Measurements from ENCODE around the gene THAP4. TPM values are rescaled to one million over a fixed set of nuclear protein-coding genes. Genes with fewer than 3 reads are reported as not detected.

Gene THAP4
- total RNA-seq, 1 donor = 43.4 TPM

DNA sequence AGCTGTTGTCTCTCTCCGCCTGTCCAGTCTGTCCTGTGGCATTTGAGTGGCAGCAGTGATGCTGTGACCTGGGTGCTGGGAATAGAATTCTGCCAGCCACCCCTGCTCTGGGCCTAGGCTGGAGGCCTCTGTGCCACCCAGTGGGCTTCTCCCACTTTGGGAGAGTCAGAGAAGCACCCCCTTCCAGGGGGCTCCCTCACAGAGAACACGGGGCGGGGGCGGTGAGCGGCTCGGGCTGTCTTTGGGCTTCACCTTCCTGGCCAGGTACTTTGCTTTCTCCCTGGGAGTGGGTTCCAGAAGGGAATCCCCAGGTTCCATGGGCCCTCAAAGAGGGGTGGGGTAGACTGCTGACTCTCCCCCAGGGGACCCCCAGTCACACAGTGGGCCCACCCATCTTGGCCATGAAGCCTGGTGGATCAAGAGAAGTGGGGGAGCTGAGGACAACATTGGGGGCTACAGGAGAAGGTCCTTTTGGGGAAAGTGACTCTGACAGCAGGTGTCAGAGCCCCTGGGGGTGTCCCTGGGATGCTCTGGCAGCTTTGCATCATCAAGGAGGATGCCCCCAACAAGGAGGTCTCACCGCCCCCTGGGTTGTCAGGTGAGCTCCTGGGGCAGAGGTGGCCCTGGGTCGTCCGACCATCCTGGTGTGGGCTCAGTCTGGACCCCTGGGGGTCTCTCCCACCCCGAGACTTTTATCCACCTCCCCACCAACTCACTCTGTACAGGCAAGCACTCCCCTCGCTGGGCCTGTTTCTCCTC lies 97.2 kb downstream of the THAP4 start:
- no peak overlapping the region for H2AFZ ChIP-seq (ENCODE audit: low read length)
- TF ChIP-seq, protein P1, sequence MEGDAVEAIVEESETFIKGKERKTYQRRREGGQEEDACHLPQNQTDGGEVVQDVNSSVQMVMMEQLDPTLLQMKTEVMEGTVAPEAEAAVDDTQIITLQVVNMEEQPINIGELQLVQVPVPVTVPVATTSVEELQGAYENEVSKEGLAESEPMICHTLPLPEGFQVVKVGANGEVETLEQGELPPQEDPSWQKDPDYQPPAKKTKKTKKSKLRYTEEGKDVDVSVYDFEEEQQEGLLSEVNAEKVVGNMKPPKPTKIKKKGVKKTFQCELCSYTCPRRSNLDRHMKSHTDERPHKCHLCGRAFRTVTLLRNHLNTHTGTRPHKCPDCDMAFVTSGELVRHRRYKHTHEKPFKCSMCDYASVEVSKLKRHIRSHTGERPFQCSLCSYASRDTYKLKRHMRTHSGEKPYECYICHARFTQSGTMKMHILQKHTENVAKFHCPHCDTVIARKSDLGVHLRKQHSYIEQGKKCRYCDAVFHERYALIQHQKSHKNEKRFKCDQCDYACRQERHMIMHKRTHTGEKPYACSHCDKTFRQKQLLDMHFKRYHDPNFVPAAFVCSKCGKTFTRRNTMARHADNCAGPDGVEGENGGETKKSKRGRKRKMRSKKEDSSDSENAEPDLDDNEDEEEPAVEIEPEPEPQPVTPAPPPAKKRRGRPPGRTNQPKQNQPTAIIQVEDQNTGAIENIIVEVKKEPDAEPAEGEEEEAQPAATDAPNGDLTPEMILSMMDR (IDR thresholded peaks at IDR 0.05; ENCODE audit: extremely low read depth, low read depth, low read length) = no peak

DNA sequence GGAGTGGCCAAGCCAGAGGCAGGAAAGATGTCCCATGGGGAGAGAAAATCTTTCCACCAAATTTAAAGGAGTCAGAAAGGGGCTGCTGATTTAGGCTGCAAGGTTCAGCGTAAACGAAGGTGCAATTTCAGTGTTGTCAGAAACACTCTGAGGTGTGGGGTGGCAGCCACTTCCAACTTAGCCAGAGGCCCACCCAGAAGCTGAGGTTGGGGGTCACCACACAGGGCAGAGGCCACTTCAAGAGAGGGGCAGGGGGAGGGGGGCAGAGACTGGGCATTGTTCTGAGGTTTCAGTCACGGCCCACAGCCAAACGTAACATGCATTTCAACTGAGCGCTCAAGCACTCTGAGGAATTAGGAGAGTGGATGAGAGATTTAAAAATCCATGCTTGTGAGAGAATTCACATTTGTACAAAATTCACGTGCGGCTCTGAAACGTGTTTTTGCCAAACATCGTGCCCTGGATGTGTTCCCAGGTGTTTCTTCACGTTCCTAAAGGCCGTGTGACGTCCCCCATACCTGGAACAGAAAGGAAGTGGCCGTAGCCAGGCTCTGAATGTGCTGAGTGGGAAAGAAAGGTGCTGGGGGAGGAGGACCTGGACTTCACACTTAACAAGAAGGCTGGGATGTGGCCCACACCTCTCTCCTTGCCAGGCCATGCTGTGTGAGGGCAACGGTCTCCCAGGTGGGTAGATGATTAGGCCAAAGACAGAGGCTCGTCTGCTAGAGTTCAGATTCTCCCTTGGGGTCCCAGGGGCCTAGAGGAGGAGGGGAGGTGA lies 97.9 kb downstream of the THAP4 start:
- Histone ChIP-seq H3K4me1 (ENCODE audit: insufficient read depth, low read length) (peaks cover 13% of the 10 kb centered on the region), H2AFZ (ENCODE audit: low read length) (no peak overlapping the region), H3K4me2 (ENCODE audit: insufficient read depth, low read length) (no peak overlapping the region), H3K79me2 (ENCODE audit: insufficient read depth, low read length) (no peaks in the 10 kb centered on the region), H3K27me3 (ENCODE audit: insufficient read depth, low read length) (peaks cover 5% of the 10 kb centered on the region), H4K20me1 (ENCODE audit: insufficient read depth, low read length) (no peaks in the 10 kb centered on the region), H3K9me3 (ENCODE audit: low read depth, low read length) (no peaks in the 10 kb centered on the region), H3K27ac (ENCODE audit: low read depth, low read length) (no peak overlapping the region), H3K36me3 (ENCODE audit: insufficient read depth, low read length) (no peaks in the 10 kb centered on the region), H3K4me3 (ENCODE audit: insufficient read depth, low read length) (no peak overlapping the region)
- peak; percentile 86 for DNase-seq (ENCODE audit: insufficient read length, low spot score, missing footprints)
- TF ChIP-seq, protein P1 (IDR thresholded peaks at IDR 0.05; ENCODE audit: extremely low read depth, low read depth, low read length) = no peak

More for the DNA sequence above, 97.2 kb downstream of the THAP4 start:
- peaks cover 5% of the 10 kb centered on the region for H3K27me3 ChIP-seq (ENCODE audit: insufficient read depth, low read length)
- H3K27ac ChIP-seq (ENCODE audit: low read depth, low read length) = no peak overlapping the region
- peaks cover 21% of the 10 kb centered on the region for H3K4me1 ChIP-seq (ENCODE audit: insufficient read depth, low read length)
- H3K4me2 ChIP-seq (ENCODE audit: insufficient read depth, low read length) = no peak overlapping the region
- H4K20me1 ChIP-seq (ENCODE audit: insufficient read depth, low read length) = no peaks in the 10 kb centered on the region
- DNase-seq (ENCODE audit: insufficient read length, low spot score, missing footprints) = peak; percentile 51
- no peaks in the 10 kb centered on the region for H3K9me3 ChIP-seq (ENCODE audit: low read depth, low read length)
- no peaks in the 10 kb centered on the region for H3K36me3 ChIP-seq (ENCODE audit: insufficient read depth, low read length)
- H3K4me3 ChIP-seq (ENCODE audit: insufficient read depth, low read length) = no peak overlapping the region
- H3K79me2 ChIP-seq (ENCODE audit: insufficient read depth, low read length) = no peaks in the 10 kb centered on the region

DNA sequence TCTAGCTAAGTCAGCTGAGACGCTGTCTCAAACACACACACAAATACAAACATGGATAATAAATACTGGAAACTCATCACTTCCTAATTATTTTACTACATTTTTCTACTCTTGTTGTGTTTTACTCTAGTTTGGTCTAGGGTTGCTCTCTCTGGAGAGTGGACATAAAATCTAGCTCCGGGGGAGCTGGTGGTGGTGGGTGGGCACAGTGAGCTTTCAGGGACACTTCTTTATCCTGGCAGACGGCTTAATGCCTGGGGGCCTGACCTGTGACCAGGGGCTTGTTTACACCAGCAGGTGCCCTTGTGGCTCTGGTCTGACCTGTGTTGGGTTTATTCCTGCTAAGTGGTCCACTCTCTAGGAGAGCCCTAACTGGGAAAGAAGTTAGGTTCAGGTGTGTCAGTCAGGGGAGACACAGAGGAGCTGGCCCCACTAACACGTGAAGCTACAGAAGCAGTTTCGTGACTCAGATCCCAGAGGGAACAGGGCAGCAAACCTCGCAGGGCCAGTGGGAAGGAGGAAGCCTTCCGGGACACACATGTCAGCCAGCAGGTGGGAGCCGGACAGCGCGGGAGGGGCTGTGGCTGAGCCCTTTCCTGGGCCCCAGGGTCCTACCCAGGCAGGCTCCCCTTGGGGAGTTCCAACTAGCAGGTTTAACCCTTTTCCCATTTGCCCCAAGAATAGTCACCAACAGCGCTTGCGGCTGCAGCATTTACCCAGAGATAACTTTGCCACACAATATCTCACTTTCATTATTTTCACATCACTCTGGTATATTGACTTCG lies 100.9 kb downstream of the THAP4 start:
- Histone ChIP-seq H3K36me3 (ENCODE audit: insufficient read depth, low read length) (no peaks in the 10 kb centered on the region), H3K4me3 (ENCODE audit: insufficient read depth, low read length) (no peak overlapping the region), H3K27ac (ENCODE audit: low read depth, low read length) (no peak overlapping the region), H3K4me1 (ENCODE audit: insufficient read depth, low read length) (peaks cover 3% of the 10 kb centered on the region), H2AFZ (ENCODE audit: low read length) (no peak overlapping the region), H3K79me2 (ENCODE audit: insufficient read depth, low read length) (no peaks in the 10 kb centered on the region), H3K4me2 (ENCODE audit: insufficient read depth, low read length) (no peak overlapping the region), H3K27me3 (ENCODE audit: insufficient read depth, low read length) (peaks cover 1% of the 10 kb centered on the region), H4K20me1 (ENCODE audit: insufficient read depth, low read length) (no peaks in the 10 kb centered on the region), H3K9me3 (ENCODE audit: low read depth, low read length) (no peaks in the 10 kb centered on the region)
- peak; percentile 66 for DNase-seq (ENCODE audit: insufficient read length, low spot score, missing footprints)
- TF ChIP-seq, protein P1 (IDR thresholded peaks at IDR 0.05; ENCODE audit: extremely low read depth, low read depth, low read length) = no peak

Measured in osteoblast (primary cell).